Panc1 (cell line): ENCODE data around the gene CREG1. TPM values are rescaled to one million over a fixed set of nuclear protein-coding genes. Genes with fewer than 3 reads are reported as not detected.

Experiments
- ATAC-seq: fragments of 200-7000 bp; cut with Tn5 transposase; 2 replicates; pipeline ENCODE4 v1.9.1; 2020; ENCODE audit warnings: mild to moderate bottlenecking, moderate library complexity
- BruUV-seq: library from RNA; stranded (reverse); fragments of 400-500 nt; replicated peaks from 2 replicates; lab custom pipeline; 2021; lab: Mats Ljungman, UMichigan
- CTCF ChIA-PET: fragments of 300-600 bp; sonication (Branson Sonifier 250); formaldehyde crosslinking; loops from one replicate; lab custom pipeline; 2022; ENCODE audit warnings: antibody characterized with exemption; lab: Charles Lee
- POLR2A ChIA-PET: fragments of 300-600 bp; sonication (Branson Sonifier 250); formaldehyde crosslinking; loops from one replicate; lab custom pipeline; 2022; ENCODE audit warnings: antibody characterized with exemption; lab: Charles Lee
- DNase-seq: peaks from one replicate; pipeline ENCODE4 v3.0.0-alpha.2; 2010; ENCODE audit warnings: low read depth, low spot score
- H3K27ac ChIP-seq: 2 replicates; pipeline ENCODE4 v1.5.1; 2011; ENCODE audit warnings: mild to moderate bottlenecking, low read length, inconsistent platforms
- H3K27me3 ChIP-seq: fragments of 200-500 bp; sonication (Bioruptor generic); 2 replicates; pipeline ENCODE4 v1.6.0; 2014; ENCODE audit warnings: low read length, inconsistent platforms; ENCODE audit not compliant: control insufficient read depth, insufficient read depth
- H3K36me3 ChIP-seq: fragments of 200-500 bp; sonication (Bioruptor generic); 2 replicates; pipeline ENCODE4 v1.5.1; 2014; ENCODE audit warnings: inconsistent platforms, mild to moderate bottlenecking, low read length, moderate library complexity; ENCODE audit not compliant: control insufficient read depth, insufficient read depth
- H3K4me1 ChIP-seq: 2 replicates; pipeline ENCODE4 v1.5.1; 2011; ENCODE audit warnings: inconsistent platforms, mild to moderate bottlenecking, low read length, moderate library complexity; ENCODE audit not compliant: control insufficient read depth, insufficient read depth
- H3K4me3 ChIP-seq, 2 experiments: 2 replicates each; pipeline ENCODE4 v1.5.1; 2011 to 2012; ENCODE audit warnings: low read depth in 2 of 2, low read length in 2 of 2, mild to moderate bottlenecking in 2 of 2, inconsistent platforms in 1 of 2, moderate library complexity in 1 of 2
- H3K9me3 ChIP-seq: fragments of 200-500 bp; sonication (Bioruptor generic); 2 replicates; pipeline ENCODE4 v1.5.1; 2014; ENCODE audit warnings: low read depth, mild to moderate bottlenecking, inconsistent platforms, low read length, moderate library complexity; ENCODE audit not compliant: control insufficient read depth, insufficient read depth
- CTCF ChIP-seq: fragments of 450-650 bp; IDR thresholded peaks from 2 replicates; pipeline ENCODE4 v1.5.1; 2017; ENCODE audit warnings: mild to moderate bottlenecking
- POLR2AphosphoS5 ChIP-seq: IDR thresholded peaks from 2 replicates; pipeline ENCODE4 v1.6.1; 2012; ENCODE audit warnings: mild to moderate bottlenecking, low read depth, low read length, moderate library complexity
- SIN3A ChIP-seq: IDR thresholded peaks from 2 replicates; pipeline ENCODE4 v1.6.1; 2012; ENCODE audit warnings: low read depth, mild to moderate bottlenecking, low read length, moderate library complexity, borderline replicate concordance; ENCODE audit not compliant: insufficient read depth
- TCF7L2 ChIP-seq: IDR thresholded peaks from 2 replicates; pipeline ENCODE4 v1.6.1; 2011; ENCODE audit warnings: mild to moderate bottlenecking, low read depth, low read length, inconsistent platforms
- in situ Hi-C: cut with HindIII; loops from 2 replicates; pipeline ENCODE4 v1.10.0; 2016; ENCODE audit warnings: low sequenced_read_pairs, low pct_unique_long_range_greater_than_20kb
- intact Hi-C: fragments of 100-400 bp; cut with micrococcal nuclease; formaldehyde crosslinking; loops from one replicate; pipeline ENCODE4 v1.10.0; 2022; ENCODE audit not compliant: unreplicated experiment
- total RNA-seq: library from RNA; stranded (reverse); gene quantifications from one replicate; pipeline ENCODE4 v1.2.1, GENCODE V29; 2021; ENCODE audit not compliant: unreplicated experiment
- TF ChIP-seq, protein P1 (sequence below), 2 experiments: IDR thresholded peaks; 2 replicates each; pipeline ENCODE4 v1.6.1; 2011 to 2012; ENCODE audit warnings: low read depth in 2 of 2, control low read depth in 1 of 2, low read length in 1 of 2, mild to moderate bottlenecking in 1 of 2, moderate library complexity in 1 of 2; ENCODE audit not compliant: insufficient read depth in 1 of 2

CREG1 gene
- total RNA-seq, 1 experiment from 2014 or later: 25.9 TPM

DNA sequence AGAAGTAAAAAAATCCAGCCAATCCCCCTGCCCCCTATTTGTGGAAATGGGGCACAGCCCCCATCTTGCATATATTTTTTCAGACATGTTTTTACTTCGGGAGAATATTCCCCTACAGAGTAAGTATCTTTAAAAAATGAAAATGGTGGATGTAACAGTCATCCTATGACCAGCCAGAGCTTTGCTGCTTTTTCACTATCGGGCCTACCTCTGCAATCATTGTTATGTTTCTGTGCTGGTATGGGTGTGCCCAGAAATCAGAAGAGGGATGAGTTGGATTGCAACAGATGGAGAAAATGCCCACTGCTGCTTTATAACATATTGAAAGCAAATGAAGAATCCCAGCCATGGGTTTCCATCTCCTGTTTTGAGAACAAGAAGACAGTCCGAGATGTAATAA, 38.1 kb downstream of the CREG1 start:
- intact Hi-C loops: no loop called here
- H3K27me3 ChIP-seq: peaks cover 6% of the 10 kb centered on the region
- no peaks in the 10 kb centered on the region for H3K36me3 ChIP-seq
- ChIA-PET POLR2A (no interaction called here), CTCF (no interaction called here)
- no TSS peak for BruUV-seq
- no peaks in the 10 kb centered on the region for H3K4me1 ChIP-seq
- no peaks in the 10 kb centered on the region for H3K9me3 ChIP-seq
- no peak for ATAC-seq
- in situ Hi-C loops: no loop called here
- no peak for TF ChIP-seq SIN3A
- TF ChIP-seq TCF7L2: no peak
- no peak for TF ChIP-seq CTCF
- TF ChIP-seq, protein P1, sequence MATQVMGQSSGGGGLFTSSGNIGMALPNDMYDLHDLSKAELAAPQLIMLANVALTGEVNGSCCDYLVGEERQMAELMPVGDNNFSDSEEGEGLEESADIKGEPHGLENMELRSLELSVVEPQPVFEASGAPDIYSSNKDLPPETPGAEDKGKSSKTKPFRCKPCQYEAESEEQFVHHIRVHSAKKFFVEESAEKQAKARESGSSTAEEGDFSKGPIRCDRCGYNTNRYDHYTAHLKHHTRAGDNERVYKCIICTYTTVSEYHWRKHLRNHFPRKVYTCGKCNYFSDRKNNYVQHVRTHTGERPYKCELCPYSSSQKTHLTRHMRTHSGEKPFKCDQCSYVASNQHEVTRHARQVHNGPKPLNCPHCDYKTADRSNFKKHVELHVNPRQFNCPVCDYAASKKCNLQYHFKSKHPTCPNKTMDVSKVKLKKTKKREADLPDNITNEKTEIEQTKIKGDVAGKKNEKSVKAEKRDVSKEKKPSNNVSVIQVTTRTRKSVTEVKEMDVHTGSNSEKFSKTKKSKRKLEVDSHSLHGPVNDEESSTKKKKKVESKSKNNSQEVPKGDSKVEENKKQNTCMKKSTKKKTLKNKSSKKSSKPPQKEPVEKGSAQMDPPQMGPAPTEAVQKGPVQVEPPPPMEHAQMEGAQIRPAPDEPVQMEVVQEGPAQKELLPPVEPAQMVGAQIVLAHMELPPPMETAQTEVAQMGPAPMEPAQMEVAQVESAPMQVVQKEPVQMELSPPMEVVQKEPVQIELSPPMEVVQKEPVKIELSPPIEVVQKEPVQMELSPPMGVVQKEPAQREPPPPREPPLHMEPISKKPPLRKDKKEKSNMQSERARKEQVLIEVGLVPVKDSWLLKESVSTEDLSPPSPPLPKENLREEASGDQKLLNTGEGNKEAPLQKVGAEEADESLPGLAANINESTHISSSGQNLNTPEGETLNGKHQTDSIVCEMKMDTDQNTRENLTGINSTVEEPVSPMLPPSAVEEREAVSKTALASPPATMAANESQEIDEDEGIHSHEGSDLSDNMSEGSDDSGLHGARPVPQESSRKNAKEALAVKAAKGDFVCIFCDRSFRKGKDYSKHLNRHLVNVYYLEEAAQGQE (IDR thresholded peaks at IDR 0.05; ENCODE audit: insufficient read depth in 1 of 2, low read depth in 2 of 2, low read length in 1 of 2): no peak
- no peak for TF ChIP-seq POLR2AphosphoS5
- no peak overlapping the region for H3K27ac ChIP-seq
- H3K4me3 ChIP-seq: no peak overlapping the region
- DNase-seq: no peak

DNA sequence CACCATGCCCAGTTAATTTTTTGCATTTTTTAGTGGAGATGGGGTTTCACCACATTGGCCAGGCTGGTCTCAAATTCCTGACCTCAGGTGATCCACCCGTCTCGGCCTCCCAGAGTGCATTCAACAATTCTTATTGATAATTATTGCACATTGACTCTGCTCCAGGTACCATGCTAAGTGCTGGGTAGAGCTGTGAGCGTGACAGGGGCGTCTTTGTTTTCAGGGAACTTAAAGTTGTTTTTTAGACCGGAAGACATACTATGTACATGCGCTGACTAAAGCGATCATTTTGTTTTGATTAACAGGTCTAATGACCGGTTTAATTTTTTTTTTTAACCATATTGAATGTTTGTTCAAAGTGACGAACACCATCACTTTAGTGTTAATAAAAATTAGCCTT, 39.3 kb downstream of the CREG1 start:
- no peaks in the 10 kb centered on the region for H3K36me3 ChIP-seq
- ChIA-PET CTCF (no interaction called here), POLR2A (interaction anchor here (0.6 kb wide), 1 partner anchor 80 kb away, joined by 6 read pairs; no protein-coding TSS in a partner anchor)
- H3K4me1 ChIP-seq: no peaks in the 10 kb centered on the region
- TF ChIP-seq POLR2AphosphoS5 (no peak), TCF7L2 (no peak), SIN3A (no peak), CTCF (no peak)
- TF ChIP-seq, protein P1 (IDR thresholded peaks at IDR 0.05; ENCODE audit: insufficient read depth in 1 of 2, low read depth in 2 of 2, low read length in 1 of 2): no peak
- H3K27me3 ChIP-seq: peaks cover 9% of the 10 kb centered on the region
- in situ Hi-C loops: no loop called here
- no peak for DNase-seq
- intact Hi-C loops: no loop called here
- BruUV-seq: no TSS peak
- no peak overlapping the region for H3K4me3 ChIP-seq
- no peaks in the 10 kb centered on the region for H3K9me3 ChIP-seq
- no peak overlapping the region for H3K27ac ChIP-seq
- ATAC-seq: no peak
